GM21515 (cell line): ENCODE measurements around the gene USH1G.
"Not testable (repeated sequence)": the region's sequence is repeated elsewhere in the genome, so short reads cannot be mapped to it uniquely, and the experiment has no call there.

Source experiments
- ATAC-seq: cut with Tn5 transposase; IDR thresholded peaks from one replicate; pipeline ENCODE4 v1.9.1; 2021; ENCODE audit not compliant: unreplicated experiment

Gene USH1G

DNA sequence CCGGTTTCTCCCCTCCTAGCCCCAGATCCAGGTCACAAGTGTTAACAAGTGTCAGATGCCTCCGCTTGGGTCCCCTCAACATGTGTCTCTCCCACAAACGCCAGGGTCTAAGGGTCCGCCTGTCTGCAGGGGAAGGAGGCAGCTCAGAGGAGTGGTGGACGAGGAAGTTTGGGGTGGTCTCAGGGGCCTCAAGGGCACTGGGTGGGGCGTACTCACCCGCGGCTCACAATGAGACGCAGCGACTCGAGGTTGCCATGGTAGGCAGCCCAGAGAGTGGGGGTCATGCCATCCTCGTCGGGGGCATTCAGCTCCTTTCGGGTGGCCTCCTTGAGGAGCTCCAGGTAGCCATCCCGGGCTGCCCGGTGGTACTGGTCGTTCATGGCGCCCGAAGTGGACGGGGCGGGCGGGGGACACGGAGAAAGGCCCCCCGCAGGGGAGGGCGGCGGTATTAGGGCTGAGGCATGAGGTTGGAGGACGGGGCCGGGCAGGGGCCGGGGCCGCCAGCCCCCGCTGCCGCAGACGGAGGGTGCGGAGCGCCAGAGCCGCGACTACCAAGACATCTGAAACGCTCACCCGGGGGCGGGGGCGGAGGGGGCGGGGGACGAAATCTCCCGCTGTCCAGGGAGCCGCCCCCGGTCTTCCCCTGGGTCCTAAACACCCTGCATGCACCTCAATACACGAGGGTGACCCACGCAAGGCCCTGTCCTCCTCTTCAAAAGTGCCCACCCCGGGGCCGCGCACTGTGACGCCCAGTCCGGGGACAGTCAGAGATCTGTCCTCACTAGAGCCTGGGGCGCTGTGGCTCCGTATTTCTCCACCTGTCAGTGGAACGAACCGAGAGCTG is at the start of gene USH1G:
Gene USH1G, minus strand, starts transcription at position 562 of the 844 bp plus-strand sequence. Its CDS starts 182 bp downstream, at position 380.
- no peak for ATAC-seq

GRCh38 chr17:74972107-74972972 is 49.3 kb upstream of the USH1G start, which contains the start of gene HID1:
Gene HID1, minus strand, starts transcription at chr17:74972759. Its CDS starts 103 bp downstream, at chr17:74972656.
- no peak for ATAC-seq

DNA sequence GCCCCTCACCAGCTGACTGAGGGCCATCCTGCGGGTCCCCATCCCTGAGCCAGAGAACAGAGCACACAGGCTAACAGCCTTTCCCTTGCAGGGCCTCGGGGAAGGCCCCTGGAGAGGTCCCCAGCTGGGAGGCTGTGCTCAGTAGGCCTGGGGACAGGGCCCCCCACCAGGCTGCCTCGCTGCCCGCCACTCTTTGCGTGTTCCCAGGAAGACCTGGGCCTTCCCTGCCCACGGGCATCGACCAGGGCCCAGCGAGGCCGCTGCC is 48.7 kb upstream of the USH1G start:
- ATAC-seq: no peak

DNA sequence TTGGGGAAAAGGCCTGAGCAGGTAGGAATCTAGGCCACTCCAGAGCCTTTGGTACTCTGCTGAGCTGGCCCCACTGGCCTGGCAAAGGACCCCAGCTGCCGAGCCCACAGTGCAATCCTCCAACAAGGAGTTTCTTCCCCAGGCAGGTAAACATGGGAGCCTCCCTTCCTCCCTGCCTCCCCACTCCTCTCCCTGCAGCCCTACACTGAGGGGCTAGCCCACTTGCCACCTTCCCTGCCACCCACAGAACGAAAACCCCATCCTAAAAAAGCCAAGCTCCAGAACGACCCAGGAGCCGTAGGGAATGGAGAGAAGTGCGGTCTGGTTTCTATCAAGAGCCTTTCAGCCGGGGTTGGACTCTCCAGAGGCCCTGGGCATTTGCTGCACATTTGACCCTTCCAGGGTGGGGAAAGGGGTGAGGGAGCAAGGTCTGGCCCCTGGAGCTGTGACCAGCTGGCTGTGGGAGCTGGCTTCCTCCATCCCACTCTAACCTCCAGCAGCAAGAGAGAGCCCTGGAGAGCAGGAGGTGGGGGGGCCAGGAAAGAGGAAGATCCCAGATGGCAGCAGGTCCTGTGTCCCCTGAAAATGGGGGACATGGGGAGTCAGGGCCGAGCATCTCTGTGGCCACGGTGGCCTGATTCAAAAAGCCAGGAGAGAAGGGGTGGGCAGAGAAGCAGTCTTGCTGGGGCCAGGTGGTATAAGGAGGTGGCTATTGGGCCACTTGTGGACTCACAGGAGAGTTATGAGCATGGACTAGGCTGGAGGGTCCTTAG is 48.2 kb upstream of the USH1G start:
- no peak for ATAC-seq

GRCh38 chr17:74970395-74970794 is 47.3 kb upstream of the USH1G start:
- ATAC-seq: no peak

- not testable (repeated sequence) for ATAC-seq
These were observed 46.4 kb upstream of the USH1G start for GRCh38 chr17:74969501-74969900.

DNA sequence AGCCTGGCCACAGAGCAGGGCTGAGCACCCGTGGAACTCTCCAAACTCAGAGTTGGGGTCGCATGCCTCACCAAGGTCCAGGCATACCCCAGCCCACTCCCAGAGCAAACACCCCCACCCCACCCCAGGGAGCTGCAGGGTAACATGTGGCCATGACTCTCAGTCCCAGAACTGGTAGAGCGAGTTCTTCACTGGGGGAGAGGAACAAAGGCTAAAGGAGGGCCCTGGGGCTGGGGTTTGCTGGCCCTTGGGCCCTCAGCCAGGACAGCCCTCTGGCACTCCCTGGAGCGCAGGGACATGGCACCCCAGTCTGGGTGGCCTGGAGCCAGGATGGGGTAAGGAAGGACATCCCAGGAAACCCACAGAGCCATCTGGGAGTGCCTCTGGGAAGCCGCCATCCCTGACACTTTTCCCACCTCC is 45.3 kb upstream of the USH1G start:
- no peak for ATAC-seq

- no peak for ATAC-seq
These were observed 42.0 kb upstream of the USH1G start for GRCh38 chr17:74964988-74965622.

DNA sequence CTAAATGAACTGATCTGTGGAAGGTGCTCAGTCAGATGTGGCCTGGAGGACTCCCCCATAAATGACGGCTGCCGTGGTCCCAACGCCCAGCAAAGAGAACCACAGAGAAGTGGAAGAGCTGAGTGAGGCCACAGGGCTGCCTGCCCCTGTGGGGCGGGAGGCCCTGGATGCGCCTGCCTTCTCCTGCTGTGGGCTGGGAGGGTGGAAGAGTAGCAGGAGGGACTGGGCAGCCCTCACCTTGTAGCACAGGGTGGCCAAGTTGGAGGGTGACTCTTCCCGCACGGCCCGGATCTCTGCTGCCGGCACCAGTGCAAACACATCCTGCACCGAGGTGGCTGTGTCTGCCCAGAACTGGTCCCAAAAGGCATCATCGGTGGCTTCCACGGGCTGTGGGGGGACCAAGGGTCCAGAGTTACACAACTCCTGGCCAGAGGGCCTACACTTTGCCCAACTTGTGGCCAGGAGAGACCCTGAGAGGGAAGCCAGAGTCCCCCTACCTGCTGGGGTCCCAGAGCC is 41.2 kb upstream of the USH1G start:
- no peak for ATAC-seq

- ATAC-seq: no peak
These were observed 40.6 kb upstream of the USH1G start for GRCh38 chr17:74963656-74964055.

DNA sequence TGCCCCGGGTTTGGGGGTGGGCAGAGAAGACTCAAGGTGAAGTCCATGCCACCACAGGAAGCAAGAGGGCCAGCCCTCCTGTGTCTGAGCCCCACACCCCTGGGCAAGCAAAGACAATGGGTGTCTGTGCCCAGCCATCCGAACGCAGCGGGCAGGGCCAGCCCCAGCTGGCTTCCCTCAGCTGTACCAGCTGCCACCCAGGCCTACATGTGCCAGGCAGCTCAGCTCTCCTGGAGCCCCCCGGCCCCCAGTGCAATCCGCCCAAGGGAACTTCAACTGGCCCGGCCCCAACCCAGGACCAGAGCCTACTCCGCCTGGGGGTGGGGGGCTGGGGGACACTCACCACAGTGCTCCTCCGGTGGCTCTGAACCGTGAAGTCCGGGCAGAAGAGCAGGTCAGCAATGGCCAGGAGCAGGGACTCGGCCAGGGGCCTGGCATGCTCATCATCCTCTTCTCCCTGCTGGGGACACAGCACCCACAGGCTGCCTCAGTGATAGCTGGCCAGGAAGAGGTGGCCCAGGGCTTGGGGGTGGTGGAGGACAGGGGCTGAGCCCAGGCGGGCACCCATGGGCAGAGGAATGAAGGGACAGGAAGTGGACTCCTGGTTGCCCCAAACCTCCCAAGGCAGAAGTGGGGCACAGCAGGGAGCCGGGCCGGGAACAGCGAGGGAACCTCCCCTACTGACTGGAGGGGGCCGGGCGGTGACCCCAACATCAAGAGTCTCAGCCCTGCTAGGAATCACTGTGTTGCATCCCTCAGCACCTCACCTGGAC is 39.8 kb upstream of the USH1G start:
- ATAC-seq: no peak

- ATAC-seq: no peak
These were observed 38.7 kb upstream of the USH1G start for GRCh38 chr17:74961657-74962350.

DNA sequence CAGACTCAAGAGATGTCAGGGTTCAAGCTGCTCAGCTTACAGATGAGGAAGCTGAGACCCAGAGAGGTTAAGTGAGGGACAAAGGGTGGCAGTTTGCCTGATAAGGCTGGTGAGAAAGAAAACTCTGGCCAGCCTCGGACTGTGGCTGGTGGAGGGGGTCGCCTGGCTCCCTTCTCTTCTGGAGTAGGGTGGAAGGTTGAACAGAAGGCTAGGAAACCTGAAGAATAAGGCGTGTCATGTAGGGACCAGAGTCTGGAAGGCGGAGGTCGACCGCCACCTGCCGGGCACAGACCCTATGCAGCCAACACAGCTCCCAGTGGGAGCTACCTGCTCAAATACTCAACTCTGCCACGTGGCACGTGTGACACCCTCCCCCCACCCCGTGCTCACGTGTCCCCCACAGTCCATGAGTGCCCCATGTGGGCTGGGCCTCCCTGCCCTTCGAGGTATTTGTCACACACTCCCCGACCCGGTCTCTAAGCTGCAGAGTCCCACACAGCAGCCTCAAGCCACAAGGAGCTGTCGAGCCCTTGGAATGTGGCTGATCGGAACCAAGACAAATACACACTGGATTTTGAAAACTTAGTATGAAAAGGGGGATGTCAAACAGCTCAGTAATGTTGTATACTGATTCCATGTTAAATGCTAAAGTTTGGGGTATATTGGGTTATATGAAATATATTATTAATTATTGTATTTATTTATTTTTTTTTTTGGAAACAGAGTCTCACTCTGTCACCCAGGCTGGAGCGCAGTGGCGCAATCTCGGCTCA is 37.7 kb upstream of the USH1G start:
- ATAC-seq: no peak

- no peak for ATAC-seq
These were observed 36.9 kb upstream of the USH1G start for GRCh38 chr17:74959826-74960515.

GRCh38 chr17:74957935-74958740 is 35.1 kb upstream of the USH1G start:
- ATAC-seq: no peak

DNA sequence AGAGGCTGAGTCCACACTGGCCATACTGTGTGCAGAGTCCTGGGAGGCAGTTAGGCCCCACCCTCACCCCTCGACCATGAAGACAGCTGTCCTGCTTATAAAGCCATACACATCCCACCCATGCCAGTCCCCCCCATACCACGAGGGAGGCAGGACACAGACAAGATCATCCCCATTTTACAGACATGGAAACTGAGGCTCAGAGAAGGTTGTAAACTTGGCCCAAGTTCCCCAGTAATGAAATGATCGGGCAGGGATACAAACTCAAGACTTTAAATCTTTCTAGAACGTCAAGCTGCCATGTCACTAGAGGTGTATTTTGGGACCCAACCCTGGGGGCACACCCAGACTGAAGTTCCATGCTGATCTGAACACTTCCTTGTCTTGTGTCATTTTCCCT is 33.0 kb upstream of the USH1G start:
- ATAC-seq: no peak
